HL-60/S4 (cell line): ENCODE data around the gene ARPP21.
"Not testable (repeated sequence)": the region's sequence is repeated elsewhere in the genome, so short reads cannot be mapped to it uniquely, and the experiment has no call there.

Source experiments
- in situ Hi-C: fragments of 300-500 bp; cut with MboI; formaldehyde crosslinking; loops from 2 replicates; pipeline ENCODE4 v1.14.3; 2022; ENCODE audit warnings: low sequenced_read_pairs

The ARPP21 gene

DNA sequence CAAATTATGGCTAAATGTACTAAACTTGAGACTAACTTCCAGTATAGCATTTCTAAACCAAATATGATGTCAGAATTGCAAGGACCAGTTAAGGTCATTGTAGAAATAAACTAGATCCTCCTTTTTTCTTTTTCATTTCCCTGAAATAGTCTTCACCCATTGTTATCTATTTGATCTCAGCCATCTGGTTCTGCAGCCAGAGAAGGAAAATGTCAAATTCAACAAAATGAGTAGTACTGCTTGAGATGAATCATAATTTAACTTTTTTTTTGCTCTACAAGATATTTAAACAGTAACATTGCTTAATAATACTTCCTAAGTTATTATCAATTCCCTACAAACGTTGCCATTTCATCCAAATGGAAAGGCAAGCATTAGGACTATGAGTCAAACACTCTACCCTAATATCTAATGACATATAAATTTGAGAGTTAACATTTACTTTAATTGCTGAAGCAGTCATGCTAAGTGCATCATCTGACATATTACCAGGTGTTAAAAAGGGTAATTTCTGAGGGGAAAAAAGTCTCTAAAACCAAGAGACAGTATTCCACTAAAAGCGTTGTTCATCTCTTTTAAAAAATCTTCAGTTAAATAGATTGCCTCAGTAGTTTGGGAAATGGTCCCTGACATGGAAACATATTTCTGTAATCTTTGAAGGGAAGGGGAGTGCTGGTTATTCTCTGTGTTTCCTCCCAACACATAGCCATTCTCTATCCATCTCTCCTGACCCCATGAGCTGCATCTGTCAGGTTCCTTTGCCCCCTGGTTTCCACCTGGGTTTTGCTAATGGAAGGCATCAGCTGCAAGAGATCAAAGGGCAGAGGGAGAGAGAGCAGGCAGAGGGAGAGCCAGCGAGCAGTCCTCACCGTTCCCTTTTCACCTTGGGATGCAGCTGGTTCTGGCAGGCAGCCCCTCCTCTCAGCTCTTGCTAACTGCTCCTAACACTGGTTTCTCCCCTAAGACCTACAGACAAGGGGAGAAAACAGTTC is 138.5 kb downstream of the ARPP21 start:
- in situ Hi-C loops, result no loop called here

DNA sequence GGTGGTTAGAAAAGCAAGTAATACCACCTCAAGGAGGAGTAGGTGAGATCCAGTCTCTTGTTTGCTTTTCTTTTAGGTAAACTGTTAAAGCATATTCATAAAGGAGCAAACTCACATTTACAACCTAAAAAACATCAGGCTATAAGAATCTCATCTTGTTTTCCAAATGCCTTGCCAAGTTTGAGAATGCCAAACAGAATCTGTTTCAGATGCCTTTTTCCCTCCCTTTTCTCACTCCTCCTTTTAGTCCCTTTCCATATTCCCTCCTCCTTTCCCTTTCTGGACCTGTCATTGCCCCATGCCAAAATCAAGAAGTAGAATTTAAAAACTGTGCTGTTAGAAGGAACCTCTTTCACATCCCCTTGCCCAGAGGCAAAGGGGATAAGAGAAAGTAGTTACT is 140.3 kb downstream of the ARPP21 start:
- in situ Hi-C loops, result no loop called here

DNA sequence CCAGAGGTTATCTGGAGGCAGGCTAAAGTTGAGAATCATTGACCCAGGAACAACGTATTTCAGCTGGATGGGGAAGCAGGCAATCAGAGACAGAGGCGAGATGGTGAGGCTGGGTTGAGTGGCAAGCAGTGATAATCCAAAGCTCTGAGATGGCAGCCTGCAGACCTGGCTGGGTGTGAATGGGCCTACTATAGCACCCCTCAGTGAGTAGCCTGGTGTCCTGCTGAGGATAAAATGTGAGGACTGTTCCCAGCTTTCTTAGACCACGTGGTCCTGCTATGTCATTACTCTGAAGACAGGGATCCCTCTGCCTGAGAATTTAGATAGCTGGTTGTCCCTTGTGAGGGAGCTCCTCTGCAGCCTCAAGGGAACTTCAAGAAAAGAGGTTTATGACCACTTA is 141.5 kb downstream of the ARPP21 start:
- in situ Hi-C loops, result no loop called here

DNA sequence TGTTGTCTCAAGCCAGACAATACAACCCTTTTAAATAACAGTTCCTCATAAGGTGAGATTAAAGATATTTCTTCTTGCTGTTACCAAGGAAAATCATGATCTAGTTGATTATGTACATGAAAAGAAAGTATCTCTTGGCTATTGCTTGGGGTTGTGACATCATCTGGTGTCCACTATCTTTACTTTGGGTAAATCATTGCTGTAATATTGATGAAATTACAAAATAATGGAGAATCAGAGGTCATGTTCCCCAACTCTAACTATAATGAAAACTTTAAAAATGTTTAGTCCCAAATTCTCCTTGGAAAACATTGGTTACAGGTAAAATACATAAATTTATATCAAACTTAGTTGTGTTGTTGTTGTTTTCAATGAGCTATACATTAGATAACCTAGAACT is 142.2 kb downstream of the ARPP21 start:
- in situ Hi-C loops, result no loop called here

DNA sequence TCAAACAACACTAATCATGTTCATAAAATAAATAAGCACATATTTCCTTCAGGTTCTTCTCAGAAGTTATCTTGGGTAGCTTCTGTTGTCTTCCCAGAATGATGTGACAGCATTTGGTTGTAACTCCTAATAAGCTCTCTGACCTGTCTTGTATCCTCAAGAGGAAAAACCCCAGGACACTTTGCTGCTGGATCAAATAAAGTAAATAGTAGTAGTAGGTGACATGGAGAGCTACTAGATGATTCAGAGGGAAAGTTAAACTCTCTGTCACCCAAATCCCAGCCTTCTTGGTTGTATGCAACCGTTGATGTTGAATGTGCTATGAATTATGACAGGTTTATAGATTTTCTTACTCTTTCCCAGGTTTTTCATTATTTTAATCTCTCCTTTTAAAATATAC is 143.0 kb downstream of the ARPP21 start:
- in situ Hi-C loops, result no loop called here

DNA sequence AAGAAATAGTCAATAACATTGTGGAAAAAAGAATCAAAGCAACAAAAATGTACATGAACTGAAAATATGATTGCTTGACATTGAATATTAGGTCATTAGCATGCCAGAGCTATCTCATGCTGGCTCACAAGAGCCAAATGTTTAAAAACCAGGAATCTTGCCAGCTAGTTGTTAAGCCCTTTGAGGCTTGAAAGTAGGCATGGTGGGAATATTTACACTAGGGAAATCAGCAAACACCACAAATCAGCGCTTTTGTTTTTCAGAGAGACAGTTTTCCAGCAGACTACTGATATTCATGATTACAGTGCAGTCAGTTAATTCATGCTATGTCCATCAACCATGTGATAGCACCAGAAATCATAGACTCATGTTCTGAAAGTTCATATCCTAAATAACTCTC is 144.8 kb downstream of the ARPP21 start:
- in situ Hi-C loops, result no loop called here

DNA sequence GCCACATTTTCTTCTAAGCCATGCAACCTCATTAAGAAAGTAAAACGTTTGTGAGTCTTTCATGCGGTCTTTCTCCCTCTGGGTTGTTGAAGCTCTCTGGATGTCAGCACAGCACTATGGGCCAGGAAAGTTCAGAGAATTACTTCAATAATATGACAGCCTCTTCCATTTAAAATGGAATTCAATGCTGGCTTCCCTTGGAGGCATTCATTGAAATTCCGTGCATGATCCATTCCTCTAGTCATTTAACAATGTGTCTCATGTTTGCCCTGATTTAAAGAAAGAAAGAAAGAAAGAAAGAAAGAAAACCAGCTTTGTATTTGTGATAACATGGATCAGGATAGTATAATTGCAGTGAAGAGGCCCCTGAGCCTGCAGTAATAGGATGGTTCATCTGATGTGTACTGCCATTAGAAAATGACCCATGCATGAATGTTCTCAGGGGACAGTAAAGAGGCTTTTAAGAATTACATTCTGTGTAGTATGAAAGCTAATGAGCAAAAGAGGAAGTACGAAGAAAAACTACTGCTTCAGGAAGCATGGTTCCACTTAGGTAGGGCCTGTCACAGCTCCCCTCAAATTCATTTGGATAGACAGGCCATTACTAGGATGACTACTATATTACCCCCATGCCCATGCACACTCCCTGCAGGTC is 146.0 kb downstream of the ARPP21 start:
- in situ Hi-C loops, result no loop called here

DNA sequence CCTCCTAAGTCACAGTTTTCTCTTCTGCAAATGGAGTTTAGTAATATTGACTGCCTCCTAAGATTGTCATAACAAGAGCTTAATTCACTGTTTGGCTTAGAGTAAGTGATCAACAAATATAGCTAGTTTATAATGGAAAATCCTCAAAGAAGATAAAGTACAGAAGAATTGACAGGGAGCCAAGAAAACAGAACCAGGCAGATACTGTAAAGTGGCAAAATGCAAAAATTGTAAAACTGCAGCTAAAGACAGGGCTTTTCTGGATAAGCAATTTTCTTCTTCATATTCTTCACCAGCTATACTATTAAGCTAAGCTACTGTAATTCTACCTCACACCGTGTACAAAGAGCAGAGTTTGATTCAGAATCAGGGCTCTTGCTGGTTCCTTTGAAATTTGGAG is 148.6 kb downstream of the ARPP21 start:
- in situ Hi-C loops, result no loop called here

DNA sequence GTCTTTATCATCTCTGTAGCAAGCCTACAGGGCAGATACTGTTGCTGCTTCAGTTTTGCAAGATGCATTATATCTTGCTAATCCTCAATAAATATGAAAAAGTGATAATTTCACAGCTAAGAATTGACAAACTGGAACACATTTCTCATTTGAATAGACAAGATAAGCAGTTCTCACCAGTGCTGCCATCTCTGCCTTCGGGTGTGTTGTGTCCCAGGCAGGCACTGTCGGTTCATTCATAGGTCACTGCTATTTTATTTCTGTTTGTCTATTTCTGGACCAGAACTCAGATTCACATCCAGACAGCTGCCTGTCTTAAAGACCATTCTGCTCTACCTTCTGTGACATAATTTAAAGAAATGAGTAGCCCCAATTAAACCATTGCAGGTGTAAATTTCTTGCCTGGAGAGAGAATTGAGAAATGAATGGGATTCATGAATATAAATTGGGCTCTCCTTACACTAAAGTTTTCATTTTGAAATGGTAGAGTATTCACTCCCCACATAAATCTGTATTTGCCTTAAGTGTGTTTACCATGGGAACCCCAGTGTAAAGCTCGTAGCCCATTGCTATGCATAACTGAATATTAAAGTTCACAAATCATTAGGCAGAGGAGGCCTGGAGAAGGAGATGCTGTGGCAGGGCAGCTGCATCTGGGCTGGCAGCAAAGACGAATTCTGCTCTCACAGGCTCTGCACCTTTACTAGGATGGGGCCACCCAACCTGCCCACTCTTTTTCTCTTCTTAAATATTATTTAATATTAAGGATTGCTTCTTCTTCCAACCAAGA is 149.9 kb downstream of the ARPP21 start:
- in situ Hi-C loops, result no loop called here

DNA sequence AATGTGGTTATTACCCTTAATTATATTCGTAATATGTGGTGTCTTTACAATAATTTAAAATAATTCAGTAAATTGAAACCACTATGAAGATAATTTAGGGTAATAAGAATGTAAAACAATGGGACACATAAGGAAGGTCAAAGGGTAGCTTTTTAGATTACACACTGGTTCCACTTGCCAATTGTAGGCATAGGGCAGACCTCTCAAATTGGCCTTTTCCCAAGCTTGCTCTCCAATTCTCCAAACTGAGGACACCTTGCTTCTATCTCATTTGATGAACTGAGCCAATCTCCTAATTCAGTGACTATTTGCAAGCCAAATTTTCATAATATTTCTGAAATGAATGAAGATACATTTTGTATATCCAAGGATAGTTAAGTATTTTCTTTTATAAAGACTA is 151.4 kb downstream of the ARPP21 start:
- in situ Hi-C loops, result no loop called here

DNA sequence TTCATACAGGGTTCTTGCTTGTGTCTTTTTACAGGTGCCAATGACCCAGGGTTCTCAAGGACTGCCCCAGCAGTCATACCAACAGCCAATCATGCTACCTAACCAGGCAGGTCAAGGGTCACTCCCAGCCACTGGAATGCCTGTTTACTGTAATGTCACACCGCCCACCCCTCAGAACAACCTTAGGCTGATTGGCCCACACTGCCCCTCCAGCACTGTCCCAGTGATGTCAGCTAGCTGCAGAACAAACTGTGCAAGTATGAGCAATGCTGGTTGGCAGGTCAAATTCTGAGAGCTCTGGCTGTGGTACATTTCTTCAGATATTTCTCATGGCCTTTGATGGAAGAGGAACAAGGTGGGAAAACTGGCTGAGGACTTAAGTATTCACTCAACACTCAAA is 154.3 kb downstream of the ARPP21 start:
- in situ Hi-C loops, result no loop called here

DNA sequence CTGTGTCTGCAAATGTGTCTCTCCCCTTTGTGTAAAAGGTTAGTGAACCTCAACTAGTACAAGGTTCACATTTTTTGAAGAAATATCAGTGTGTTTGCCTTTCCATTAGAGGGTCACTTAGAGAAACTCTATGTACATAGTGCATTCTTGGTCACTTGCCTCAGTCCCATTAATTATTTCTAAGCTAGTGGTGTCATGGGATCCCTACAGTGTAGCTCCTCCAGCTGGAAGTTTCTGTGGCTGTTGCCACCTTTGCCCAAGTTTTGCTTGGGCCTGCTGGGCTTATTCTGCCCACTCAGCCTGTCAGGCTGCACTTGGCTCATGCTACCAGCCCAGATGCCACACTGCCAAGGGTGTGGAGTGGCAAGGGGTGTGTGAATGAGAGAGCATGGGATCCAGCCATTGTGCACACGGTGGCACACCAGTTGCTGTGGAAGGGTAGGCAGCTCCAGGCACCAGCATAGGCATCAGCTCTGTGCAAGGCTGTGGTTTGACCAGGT is 161.7 kb downstream of the ARPP21 start:
- in situ Hi-C loops, result no loop called here

DNA sequence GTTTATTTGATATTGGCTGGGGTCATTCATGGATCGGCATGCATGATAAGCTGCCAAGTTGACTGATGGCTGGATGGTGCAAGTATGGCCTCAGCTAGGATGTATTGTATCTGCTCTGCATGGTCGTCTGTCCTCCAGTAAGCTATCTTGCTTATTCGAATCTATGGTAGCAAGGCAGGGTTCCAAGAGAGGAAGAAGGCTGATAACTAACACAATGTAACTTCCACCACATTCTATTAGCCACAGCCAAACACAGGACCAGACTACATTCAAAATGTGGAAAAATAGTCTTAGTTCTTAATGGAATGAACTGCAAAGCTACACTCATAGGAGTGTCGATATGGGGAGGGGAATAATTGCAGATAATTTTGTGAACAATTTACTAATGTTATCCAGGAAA is 175.2 kb downstream of the ARPP21 start:
- in situ Hi-C loops, result no loop called here

DNA sequence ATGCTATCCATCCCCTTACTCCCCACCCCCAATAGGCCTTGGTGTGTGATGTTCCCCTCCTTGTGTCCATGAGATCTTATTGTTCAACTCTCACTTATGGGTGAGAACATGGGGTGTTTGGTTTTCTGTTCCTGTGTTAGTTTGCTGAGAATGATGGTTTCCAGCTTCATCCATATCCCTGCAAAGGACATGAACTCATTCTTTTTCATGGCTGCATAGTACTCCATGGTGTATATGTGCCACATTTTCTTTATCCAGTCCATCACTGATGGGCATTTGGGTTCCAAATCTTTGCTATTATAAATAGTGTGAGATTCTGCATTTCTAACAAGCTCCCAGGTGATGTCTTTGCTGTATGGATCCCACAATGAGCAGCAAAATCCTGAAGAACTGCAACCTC is 176.5 kb downstream of the ARPP21 start:
- in situ Hi-C loops, result not testable (repeated sequence)

DNA sequence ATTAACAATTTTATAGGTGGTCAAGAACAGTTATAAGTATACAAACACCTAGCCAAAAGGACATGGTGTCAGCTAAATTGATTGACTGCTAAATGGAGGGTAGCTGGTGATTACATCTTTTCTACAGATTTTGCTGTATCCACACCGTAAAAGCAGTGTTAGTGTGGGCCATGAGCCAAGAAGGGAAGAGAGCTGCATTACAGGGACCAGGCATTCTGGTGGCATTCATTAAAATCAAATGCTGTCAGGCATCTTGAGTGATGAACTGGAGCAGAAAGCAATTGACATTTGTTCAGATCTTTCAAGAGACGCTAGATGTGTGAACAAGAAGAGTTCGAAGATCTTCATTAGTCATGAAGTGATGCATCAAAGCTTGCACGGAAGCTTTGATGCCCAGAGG is 177.9 kb downstream of the ARPP21 start:
- in situ Hi-C loops, result no loop called here

DNA sequence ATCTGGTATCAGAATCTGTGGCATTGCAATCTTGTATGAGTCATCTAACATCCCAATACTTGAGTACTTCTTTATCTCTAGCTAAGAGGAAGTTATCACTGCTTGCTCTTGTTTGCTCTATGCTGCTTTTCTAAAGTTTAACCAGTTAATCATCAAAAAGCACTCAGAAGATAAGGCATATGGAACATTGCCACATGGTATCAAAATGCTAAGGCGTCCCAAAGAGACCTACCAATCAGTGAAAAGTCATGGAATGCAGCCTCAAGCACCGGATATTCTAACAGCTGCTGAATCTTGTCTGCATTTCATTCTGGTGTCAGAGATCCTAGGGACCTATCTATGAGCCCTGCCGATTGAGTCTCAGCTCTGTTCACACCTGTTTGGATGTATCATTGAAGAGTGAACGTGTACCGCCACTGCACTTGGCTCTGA is 192.8 kb downstream of the ARPP21 start:
- in situ Hi-C loops, result no loop called here
